Subcutaneous preadipocyte (primary cell): Measurements from ENCODE around the gene DDX39B. TPM values are rescaled to one million over a fixed set of nuclear protein-coding genes. Genes with fewer than 3 reads are reported as not detected.

ENCODE experiments used
- small RNA-seq: library from RNA; depleted of rRNA; stranded (forward); fragments of <200 nt; gene quantifications from one replicate; pipeline ENCODE3, GENCODE V24; 2012
- total RNA-seq: library from RNA; depleted of rRNA; stranded (reverse); fragments of >200 nt; gene quantifications from 2 replicates; pipeline ENCODE4 v1.2.3, GENCODE V29; 2012

DDX39B gene
- total RNA-seq = 448 and 514 TPM in 2 replicates

GRCh38 chr6:31541658-31542521, at the start of gene DDX39B:
DDX39B (minus strand) TSS chr6:31542003; CDS start chr6:31540532, 1,471 bp downstream.

GRCh38 chr6:31586008-31586407, 44.2 kb upstream of the DDX39B start, which contains the start of gene LST1:
LST1 (plus strand) TSS chr6:31586277; CDS start chr6:31587300, 1,023 bp downstream.

DNA sequence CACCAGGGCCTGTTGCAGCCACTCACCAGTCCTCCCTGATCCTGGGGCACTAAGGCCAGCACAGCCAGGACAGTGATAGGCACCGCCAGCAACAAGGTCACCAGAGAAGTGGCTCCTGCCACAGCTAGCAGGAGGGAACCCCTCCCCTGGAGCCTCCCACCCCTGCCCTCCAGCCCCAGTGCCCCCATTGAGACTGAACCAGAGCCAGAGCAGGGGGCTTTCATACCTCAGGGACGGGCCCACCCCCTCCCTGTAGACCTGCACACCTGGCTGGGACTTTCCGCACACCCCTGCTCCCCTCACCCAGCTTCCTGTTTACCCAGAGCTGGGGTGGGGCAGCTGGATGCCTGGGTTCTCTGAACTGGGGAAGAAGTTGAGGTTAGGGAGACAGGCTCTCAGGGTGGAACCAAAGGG, 40.4 kb upstream of the DDX39B start, which contains the start of gene LTB:
LTB (minus strand) TSS at position 195 of the 414 bp plus-strand sequence; CDS start at position 188, 7 bp downstream.

DNA sequence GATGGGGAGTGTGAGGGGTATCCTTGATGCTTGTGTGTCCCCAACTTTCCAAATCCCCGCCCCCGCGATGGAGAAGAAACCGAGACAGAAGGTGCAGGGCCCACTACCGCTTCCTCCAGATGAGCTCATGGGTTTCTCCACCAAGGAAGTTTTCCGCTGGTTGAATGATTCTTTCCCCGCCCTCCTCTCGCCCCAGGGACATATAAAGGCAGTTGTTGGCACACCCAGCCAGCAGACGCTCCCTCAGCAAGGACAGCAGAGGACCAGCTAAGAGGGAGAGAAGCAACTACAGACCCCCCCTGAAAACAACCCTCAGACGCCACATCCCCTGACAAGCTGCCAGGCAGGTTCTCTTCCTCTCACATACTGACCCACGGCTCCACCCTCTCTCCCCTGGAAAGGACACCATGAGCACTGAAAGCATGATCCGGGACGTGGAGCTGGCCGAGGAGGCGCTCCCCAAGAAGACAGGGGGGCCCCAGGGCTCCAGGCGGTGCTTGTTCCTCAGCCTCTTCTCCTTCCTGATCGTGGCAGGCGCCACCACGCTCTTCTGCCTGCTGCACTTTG, 33.6 kb upstream of the DDX39B start, which contains the start of gene TNF:
TNF (plus strand) TSS at position 231 of the 567 bp plus-strand sequence; CDS start at position 408, 177 bp downstream.

DNA sequence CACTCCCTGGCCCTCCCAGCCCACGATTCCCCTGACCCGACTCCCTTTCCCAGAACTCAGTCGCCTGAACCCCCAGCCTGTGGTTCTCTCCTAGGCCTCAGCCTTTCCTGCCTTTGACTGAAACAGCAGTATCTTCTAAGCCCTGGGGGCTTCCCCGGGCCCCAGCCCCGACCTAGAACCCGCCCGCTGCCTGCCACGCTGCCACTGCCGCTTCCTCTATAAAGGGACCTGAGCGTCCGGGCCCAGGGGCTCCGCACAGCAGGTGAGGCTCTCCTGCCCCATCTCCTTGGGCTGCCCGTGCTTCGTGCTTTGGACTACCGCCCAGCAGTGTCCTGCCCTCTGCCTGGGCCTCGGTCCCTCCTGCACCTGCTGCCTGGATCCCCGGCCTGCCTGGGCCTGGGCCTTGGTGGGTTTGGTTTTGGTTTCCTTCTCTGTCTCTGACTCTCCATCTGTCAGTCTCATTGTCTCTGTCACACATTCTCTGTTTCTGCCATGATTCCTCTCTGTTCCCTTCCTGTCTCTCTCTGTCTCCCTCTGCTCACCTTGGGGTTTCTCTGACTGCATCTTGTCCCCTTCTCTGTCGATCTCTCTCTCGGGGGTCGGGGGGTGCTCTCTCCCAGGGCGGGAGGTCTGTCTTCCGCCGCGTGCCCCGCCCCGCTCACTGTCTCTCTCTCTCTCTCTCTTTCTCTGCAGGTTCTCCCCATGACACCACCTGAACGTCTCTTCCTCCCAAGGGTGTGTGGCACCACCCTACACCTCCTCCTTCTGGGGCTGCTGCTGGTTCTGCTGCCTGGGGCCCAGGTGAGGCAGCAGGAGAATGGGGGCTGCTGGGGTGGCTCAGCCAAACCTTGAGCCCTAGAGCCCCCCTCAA, 30.5 kb upstream of the DDX39B start, which contains the start of gene LTA:
LTA (plus strand) TSS at position 249 of the 871 bp plus-strand sequence; CDS start at position 703, 454 bp downstream.

DNA sequence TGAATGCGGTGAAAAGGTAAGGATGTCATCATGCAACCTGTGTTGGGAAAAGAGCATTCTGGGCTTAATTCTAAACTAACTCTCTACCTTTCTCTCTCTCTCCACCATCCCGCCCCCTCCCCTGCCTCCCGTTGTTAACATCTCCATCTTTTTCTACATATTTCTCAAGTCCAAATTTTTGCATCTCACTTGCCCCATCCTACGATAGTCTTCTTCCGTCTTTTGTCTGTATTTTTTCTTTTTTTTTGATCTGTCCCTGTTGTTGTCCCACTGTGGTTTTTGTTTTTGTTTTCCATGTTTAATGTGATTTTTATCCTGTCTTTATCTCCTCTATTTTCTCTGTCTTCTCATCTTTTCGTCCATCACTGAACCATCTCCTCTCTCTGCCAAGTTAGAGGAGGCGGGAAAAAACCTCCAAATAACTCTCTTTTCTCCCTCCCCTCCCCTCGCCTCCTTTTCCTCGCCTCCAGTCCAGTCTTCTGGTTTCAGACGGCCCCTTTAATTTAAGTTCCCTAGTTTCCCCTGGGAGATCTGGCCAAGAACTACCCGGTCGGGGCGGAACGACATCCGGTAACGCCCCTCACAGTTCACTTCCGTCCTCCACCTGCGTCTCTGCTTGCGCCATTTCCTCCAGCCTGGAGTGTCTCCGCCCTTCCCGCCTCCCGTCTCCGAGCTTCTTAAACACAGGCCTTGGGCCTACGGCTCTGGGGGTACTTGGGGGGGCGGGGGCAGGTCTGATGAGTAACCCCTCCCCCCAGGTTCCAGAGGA, 5.3 kb upstream of the DDX39B start, which contains the start of gene NFKBIL1:
NFKBIL1 (plus strand) TSS at position 651 of the 769 bp plus-strand sequence; CDS start at position 738, 87 bp downstream.

GRCh38 chr6:31546339-31546957, 4.6 kb upstream of the DDX39B start, which contains the start of gene ATP6V1G2:
ATP6V1G2 (minus strand) TSS chr6:31546608; CDS start chr6:31546559, 49 bp downstream.

DNA sequence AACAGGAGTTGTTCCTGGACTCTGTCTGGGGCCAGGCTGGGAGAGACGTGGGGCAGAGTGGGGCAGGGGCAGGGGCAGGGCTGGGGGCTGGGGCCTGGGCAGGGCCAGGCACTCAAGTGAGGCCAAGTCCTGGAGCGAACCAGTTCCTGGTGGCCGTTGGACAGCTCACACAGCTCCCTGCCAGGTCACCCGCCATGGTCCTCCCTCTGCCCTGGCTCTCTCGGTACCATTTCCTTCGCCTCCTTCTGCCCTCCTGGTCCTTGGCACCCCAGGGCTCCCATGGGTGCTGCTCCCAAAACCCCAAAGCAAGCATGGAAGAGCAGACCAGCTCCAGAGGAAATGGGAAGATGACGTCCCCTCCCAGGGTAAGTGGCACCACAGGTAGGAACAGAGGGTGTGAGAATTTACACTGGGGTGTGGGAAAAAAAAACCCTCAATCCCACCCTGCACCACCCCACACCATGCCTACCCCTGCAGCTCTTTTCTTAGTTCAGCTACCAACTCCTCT, 12.9 kb downstream of the DDX39B start, which contains the start of gene MCCD1:
MCCD1 (plus strand) TSS at position 142 of the 508 bp plus-strand sequence; CDS start at position 195, 53 bp downstream.

DNA sequence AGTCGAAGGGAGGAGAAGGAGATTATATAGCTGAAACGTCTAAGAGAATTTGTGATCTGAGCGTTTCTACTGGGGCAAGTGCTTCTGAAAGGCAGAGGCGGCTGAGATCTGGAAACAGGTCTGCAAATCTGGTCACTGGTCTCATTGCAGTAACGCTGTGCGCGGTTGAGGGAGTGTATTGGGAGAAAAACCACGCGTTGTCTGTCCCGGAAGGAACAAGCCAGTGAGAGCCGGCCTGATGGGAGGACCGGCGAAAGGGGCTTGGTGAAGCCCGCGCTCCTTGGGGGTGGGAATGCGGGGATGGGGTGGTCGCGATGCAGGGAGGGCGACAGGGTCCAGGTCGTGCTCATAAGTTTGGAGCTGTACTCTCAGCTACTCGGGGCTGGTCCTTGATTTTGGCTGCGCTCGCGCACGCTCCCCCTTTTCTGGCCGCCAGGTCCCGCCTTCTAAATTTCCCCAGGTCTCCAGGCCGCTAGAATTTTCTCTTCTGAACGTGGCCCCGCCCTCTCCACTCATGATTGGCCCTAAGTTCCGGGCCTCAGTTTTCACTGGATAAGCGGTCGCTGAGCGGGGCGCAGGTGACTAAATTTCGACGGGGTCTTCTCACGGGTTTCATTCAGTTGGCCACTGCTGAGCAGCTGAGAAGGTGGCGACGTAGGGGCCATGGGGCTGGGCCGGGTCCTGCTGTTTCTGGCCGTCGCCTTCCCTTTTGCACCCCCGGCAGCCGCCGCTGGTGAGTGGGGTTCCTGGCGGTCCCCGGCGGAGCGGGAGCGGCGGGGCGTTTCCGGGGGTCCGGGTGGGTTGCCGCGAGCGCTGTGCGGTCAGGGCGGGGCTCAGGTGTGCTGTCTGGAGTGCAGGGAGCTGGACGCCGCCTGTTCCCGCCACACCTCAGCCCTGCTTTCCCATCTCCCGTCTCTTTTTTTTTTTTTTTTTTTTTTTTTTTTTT, 44.0 kb downstream of the DDX39B start, which contains the start of gene MICB:
MICB (plus strand) TSS at position 615 of the 946 bp plus-strand sequence; CDS start at position 664, 49 bp downstream.

Small RNAs within 50 kb of the gene (small RNA-seq; reads per million reads assigned to genes)
- gene AL663061.1 = not detected
- gene RF00019 = not detected
- gene SNORD117 = 719 reads per million, percentile 99 among the genes with 10 or more reads in this experiment
- not detected for gene SNORD84

Other genes with a start within 250 kb of the DDX39B start
- 103 and 228 TPM in 2 replicates for gene HLA-B, start 184.8 kb downstream of the DDX39B start, total RNA-seq
- gene MICA, start 138.4 kb downstream of the DDX39B start, total RNA-seq = 27.6 and 37.5 TPM in 2 replicates
- 10.7 and 11.1 TPM in 2 replicates for gene MICB, start 43.9 kb downstream of the DDX39B start, total RNA-seq
- gene MCCD1, start 13.0 kb downstream of the DDX39B start, total RNA-seq = not detected in 2 replicates
- 1.8 TPM in 2 replicates for gene ATP6V1G2, start 4.6 kb upstream of the DDX39B start, total RNA-seq
- gene NFKBIL1, start 5.6 kb upstream of the DDX39B start, total RNA-seq = 22.3 and 29.0 TPM in 2 replicates
- not detected in 2 replicates for gene LTA, start 30.3 kb upstream of the DDX39B start, total RNA-seq
- gene TNF, start 33.6 kb upstream of the DDX39B start, total RNA-seq = not detected in 2 replicates
- not detected in 2 replicates for gene LTB, start 40.4 kb upstream of the DDX39B start, total RNA-seq
- not detected in 2 replicates for gene LST1, start 44.3 kb upstream of the DDX39B start, total RNA-seq
- not detected in 2 replicates for gene NCR3, start 51.0 kb upstream of the DDX39B start, total RNA-seq
- not detected in 2 replicates for gene AIF1, start 73.2 kb upstream of the DDX39B start, total RNA-seq
- gene PRRC2A, start 78.7 kb upstream of the DDX39B start, total RNA-seq = 54.7 and 90.9 TPM in 2 replicates
- 145 and 182 TPM in 2 replicates for gene BAG6, start 110.7 kb upstream of the DDX39B start, total RNA-seq
- gene APOM, start 113.9 kb upstream of the DDX39B start, total RNA-seq = 0.59 and 1.1 TPM in 2 replicates
- 12.5 and 15.8 TPM in 2 replicates for gene C6orf47, start 118.8 kb upstream of the DDX39B start, total RNA-seq
- gene GPANK1, start 123.0 kb upstream of the DDX39B start, total RNA-seq = 24.3 and 26.4 TPM in 2 replicates
- gene CSNK2B, start 124.1 kb upstream of the DDX39B start, total RNA-seq = 130 and 189 TPM in 2 replicates
- 3.3 and 4.3 TPM in 2 replicates for gene LY6G5B, start 128.0 kb upstream of the DDX39B start, total RNA-seq
- 0.37 and 0.39 TPM in 2 replicates for gene LY6G5C, start 139.1 kb upstream of the DDX39B start, total RNA-seq
- 29.4 and 34.0 TPM in 2 replicates for gene ABHD16A, start 161.3 kb upstream of the DDX39B start, total RNA-seq
- gene LY6G6F, start 164.9 kb upstream of the DDX39B start, total RNA-seq = not detected in 2 replicates
- gene LY6G6D, start 173.3 kb upstream of the DDX39B start, total RNA-seq = not detected in 2 replicates
- not detected in 2 replicates for gene LY6G6C, start 179.7 kb upstream of the DDX39B start, total RNA-seq
- gene MPIG6B, start 181.4 kb upstream of the DDX39B start, total RNA-seq = not detected in 2 replicates
- 22.7 and 32.0 TPM in 2 replicates for gene DDAH2, start 187.3 kb upstream of the DDX39B start, total RNA-seq
- gene CLIC1, start 194.5 kb upstream of the DDX39B start, total RNA-seq = 927 and 1,210 TPM in 2 replicates
- 16.9 and 29.1 TPM in 2 replicates for gene MSH5, start 198.0 kb upstream of the DDX39B start, total RNA-seq
- gene SAPCD1, start 220.7 kb upstream of the DDX39B start, total RNA-seq = 0.59 and 1.1 TPM in 2 replicates
- gene VWA7, start 235.3 kb upstream of the DDX39B start, total RNA-seq = under 0.01 and 0.98 TPM in 2 replicates